GM12873 (cell line): ENCODE measurements around the gene P3H2.

Experiments used
- TF ChIP-seq, protein P1 (sequence below): IDR thresholded peaks from 2 replicates; pipeline ENCODE4 v1.5.1; 2012; ENCODE audit warnings: low read depth, mild to moderate bottlenecking, moderate library complexity, low read length, control low read depth; ENCODE audit not compliant: insufficient read depth; ENCODE audit errors: missing control alignments

P3H2 gene

GRCh38 chr3:190060192-190060775 is 60.4 kb downstream of the P3H2 start:
- TF ChIP-seq, protein P1, sequence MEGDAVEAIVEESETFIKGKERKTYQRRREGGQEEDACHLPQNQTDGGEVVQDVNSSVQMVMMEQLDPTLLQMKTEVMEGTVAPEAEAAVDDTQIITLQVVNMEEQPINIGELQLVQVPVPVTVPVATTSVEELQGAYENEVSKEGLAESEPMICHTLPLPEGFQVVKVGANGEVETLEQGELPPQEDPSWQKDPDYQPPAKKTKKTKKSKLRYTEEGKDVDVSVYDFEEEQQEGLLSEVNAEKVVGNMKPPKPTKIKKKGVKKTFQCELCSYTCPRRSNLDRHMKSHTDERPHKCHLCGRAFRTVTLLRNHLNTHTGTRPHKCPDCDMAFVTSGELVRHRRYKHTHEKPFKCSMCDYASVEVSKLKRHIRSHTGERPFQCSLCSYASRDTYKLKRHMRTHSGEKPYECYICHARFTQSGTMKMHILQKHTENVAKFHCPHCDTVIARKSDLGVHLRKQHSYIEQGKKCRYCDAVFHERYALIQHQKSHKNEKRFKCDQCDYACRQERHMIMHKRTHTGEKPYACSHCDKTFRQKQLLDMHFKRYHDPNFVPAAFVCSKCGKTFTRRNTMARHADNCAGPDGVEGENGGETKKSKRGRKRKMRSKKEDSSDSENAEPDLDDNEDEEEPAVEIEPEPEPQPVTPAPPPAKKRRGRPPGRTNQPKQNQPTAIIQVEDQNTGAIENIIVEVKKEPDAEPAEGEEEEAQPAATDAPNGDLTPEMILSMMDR: no peak

DNA sequence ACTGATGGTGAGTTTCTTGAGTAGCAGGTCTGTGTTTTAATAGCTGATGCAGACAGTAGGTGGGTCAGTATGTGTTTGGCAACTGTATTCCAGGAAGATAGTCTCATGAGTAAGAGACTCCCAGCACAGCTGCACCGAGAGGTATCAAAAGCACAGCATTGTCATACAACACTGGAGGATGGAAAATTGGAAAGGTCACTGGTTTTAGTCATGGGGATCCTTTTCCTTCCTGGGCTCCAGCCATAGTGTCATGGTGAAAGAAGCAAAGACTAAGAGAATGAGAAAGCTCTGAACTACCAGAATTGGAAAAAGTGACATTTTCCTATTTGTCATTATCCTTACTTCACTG is 61.5 kb downstream of the P3H2 start:
- TF ChIP-seq, protein P1: no peak

DNA sequence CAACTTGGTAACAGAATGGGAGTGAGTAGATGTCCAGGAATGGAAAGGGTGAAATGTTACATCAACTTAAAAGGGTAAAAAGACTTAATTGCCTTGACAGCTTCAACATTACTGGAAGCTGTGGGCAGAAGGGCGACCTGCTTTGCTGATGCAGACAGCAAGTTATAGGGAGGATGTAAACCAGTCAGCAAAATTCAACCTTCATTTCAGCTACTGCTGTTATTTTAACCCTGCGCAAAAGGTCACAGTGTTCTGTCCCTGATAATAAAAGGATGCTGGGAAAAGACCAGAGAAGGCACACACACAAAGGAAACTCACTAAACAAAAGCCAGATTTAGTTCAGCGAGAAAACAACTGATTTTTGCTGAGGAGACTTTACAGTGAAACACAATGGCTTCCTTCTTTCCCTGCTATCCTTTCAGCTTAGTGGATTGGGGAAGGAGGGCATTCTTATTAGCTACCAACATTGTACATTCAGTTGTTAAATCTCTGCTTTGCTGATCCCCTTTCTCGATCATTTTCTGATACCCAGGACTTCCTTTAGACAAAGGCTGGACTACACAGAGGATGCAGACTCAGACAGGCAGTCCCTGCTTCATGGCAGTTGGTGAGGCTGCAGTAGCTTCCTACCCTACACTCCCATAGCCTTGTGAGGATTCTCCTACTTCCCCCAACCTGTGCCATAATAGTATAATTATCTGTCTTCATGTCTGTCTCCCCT is 62.0 kb downstream of the P3H2 start:
- TF ChIP-seq, protein P1: no peak

DNA sequence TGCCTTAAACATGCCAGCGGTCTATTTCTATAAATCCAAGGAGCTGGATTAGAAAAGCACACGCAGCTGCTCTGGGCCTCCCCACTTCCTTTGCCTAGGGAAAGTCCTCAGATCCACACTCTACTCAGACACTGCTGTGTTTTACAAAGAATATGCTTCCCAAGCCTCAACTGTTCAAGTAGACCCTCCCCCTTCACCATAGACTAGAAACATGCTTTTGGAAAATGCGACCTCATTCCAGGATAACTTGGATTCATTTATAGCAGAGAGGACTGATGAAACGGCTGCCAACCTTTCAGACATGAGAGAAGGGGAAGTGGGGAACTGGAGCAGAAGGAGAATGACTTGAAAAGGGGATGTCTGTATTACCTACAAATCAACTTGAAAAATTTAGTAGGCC is 64.0 kb downstream of the P3H2 start:
- TF ChIP-seq, protein P1: no peak

GRCh38 chr3:190055773-190056172 is 64.9 kb downstream of the P3H2 start:
- TF ChIP-seq, protein P1: no peak

DNA sequence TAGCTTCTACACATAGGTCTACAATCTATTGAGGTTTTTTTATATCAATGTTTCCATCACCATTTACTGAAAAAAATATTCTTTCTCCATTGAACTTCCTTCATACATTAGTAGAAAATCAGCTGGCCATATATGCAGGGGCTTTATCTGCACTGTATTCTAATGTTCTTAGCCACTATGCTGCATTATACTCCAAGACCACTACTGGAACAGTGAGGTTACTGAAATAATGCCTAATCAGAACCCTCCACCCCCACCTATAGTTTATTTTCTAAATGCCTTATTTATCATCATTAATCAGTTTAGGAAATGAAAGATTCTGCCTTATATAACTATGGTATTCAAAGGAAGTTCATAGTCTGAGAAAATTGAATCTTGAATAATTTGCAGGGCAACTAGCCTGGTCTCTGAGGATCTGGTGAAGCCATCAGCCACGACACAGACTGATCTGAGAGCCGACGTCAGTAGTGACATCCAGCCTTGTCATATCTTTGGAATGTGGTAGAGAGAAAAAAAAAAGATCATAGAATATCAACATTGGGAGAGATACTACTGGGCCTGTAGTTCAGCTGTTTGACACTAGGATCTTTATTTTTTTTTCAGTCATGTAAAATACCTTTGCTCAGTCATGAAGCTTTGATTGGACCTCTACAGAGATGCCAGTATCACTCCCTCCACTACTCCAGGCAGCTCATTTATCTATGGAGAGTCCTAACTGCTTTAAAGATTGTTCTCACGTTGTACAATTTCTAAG is 66.6 kb downstream of the P3H2 start:
- TF ChIP-seq, protein P1: no peak

GRCh38 chr3:190051641-190052040 is 69.1 kb downstream of the P3H2 start:
- TF ChIP-seq, protein P1: no peak
